HG03520 (cell line): ENCODE results near the gene RMP24.
"Not testable (repeated sequence)": the region's sequence is repeated elsewhere in the genome, so short reads cannot be mapped to it uniquely, and the experiment has no call there.

ENCODE experiments used
- ATAC-seq: cut with Tn5 transposase; IDR thresholded peaks from one replicate; pipeline ENCODE4 v1.9.1; 2021; ENCODE audit warnings: mild to moderate bottlenecking, moderate library complexity; ENCODE audit not compliant: unreplicated experiment

RMP24 gene

DNA sequence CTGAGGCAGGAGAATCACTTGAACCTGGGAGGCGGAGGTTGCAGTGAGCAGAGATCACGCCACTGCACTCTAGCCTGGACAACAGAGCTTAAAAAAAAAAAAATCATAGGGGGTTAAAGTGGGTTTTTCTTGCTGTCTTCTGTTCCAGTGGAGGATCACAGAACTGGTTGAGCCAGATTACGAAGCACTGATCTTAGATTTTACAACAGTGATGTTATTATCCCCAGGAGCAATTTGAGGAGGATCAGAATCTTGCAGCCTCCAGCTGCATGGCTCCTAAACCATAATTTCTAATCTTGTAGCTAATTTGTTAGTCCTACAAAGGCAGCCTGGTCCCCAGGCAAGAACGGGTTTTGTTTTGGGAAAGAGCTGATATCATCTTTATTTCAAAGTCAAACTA is 4.6 kb upstream of the RMP24 start:
- not testable (repeated sequence) for ATAC-seq

GRCh38 chr18:35968278-35968880 is 4.1 kb upstream of the RMP24 start:
- ATAC-seq, result no peak

- no peak for ATAC-seq
These were observed 2.8 kb upstream of the RMP24 start for GRCh38 chr18:35969676-35970075.

DNA sequence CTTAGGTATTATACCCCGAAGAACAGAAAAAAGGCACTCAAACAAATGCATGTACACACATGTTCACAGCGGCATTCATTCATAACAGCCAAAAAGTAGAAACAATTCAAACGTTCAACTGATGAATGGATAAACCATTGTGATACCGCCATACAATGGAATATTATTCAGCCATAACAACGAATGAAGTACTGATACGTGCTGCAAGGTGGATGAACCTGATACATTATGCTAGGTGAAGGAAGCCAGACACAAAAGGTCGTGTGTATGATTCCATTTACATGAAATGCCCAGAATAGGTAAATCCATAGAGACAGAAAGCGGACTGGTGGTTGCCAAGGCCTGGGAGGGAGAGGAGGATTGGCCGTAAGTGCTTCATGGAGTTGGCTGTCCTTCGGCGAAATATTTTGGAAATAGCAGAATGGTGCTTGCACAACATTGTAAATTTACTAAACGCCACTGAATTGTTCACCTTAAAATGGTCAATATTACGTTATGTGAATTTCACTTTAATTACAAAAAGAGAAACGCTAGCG is 750 bp upstream of the RMP24 start:
- ATAC-seq, result no peak

GRCh38 chr18:35973650-35974049 is 1.2 kb downstream of the RMP24 start:
- no peak for ATAC-seq

DNA sequence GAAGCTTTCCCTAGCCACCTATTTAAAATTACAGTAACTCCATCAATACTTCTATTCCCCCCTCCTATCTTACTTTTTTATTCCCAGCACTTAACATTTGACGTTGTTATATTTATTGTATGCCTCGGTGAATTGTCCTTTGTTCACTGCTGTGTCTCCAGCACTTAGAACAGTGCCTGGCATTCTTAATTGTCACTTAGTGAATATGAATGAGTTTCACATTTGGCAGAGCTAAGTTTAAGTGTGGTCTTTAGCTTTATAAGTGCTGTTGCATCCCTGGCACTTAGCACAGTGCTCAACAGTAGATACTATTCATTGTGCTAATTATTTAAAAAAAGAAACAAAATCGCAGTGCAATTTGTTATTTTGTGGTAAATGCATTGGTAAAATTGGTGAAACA is 1.7 kb downstream of the RMP24 start:
- ATAC-seq, result no peak

- no peak for ATAC-seq
These were observed 6.6 kb downstream of the RMP24 start for GRCh38 chr18:35979112-35979511.

GRCh38 chr18:35982409-35983114 is 10.1 kb downstream of the RMP24 start:
- ATAC-seq, result no peak

DNA sequence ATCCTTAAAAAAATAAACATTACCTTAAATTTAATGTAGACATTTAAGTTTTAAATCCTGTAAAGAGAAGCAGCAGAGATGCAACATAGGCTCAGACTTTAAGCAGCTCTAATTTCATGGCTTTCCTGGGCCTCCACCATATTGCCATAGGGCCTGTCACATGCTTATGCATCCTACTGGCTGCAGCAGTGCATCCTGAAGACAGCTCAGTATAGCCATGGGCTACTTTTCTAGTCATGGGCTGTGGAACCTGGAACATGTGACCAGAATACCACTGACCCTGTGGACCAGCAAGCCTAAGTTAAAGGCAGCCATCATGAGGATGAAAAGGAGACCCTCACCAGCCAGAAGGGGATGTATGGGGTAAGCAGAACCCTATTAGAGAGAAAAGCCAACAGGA is 10.7 kb downstream of the RMP24 start:
- no peak for ATAC-seq

DNA sequence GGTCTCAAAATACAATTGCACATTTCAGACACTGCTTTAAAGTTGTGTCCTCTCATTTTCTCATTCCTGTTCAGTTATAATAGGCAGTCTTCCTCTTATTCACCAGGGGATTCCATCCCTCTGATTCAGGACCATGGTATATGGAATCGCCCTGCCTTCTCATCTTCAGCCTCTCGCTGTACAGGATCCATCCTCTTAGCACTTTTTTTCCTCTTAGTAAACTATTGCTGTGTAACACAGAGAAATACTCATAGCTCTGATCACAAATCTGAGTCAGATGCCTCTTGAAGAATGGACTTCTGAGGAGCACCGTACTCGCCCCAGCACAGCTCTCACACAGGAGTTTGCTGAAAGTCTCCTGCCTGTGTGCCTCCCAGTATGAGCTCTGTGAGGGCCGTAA is 11.3 kb downstream of the RMP24 start:
- no peak for ATAC-seq

GRCh38 chr18:35991696-35992095 is 19.2 kb downstream of the RMP24 start:
- no peak for ATAC-seq

DNA sequence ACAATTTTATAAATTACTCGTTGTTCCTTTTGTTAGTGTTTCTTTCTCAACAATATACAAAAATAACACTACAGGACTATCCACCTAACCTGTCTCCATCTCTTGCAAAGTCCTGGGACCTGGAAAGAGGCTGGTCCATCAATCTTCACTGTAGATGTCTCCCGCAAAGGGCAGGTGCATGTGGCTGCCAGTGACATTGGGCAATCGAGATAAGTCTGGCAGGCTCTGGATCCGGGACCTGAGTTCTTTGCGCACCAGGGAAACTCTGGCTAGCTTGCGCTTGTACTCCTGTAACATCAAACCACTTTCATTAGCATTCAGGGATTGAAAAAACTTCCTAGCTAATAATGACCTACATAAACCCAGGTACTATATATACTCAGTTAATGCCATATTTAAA is 20.5 kb downstream of the RMP24 start:
- ATAC-seq, result no peak

GRCh38 chr18:35998967-35999366 is 26.5 kb downstream of the RMP24 start:
- no peak for ATAC-seq

GRCh38 chr18:35999925-36000324 is 27.4 kb downstream of the RMP24 start:
- no peak for ATAC-seq

GRCh38 chr18:36006997-36007396 is 34.5 kb downstream of the RMP24 start:
- ATAC-seq, result no peak

DNA sequence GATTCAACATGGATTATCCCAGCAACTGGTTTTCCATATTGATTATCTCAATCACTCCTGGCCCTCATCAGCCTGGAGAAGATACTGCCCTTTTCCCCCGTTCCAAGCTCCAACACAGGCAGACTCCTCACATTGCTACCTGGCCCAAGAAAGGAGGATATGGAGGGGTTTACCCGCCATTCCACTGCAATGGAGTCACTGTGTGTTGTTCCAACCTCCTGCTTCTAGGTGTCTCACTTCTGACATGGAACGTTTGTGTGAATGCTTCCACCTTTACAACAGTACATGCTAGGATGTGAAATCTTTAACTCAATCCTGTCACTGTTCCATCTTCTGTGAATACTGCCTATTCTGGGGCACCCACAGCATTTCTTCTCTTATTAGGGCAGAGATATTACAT is 36.7 kb downstream of the RMP24 start:
- no peak for ATAC-seq

- no peak for ATAC-seq
These were observed 40.4 kb downstream of the RMP24 start for GRCh38 chr18:36012891-36013290.

DNA sequence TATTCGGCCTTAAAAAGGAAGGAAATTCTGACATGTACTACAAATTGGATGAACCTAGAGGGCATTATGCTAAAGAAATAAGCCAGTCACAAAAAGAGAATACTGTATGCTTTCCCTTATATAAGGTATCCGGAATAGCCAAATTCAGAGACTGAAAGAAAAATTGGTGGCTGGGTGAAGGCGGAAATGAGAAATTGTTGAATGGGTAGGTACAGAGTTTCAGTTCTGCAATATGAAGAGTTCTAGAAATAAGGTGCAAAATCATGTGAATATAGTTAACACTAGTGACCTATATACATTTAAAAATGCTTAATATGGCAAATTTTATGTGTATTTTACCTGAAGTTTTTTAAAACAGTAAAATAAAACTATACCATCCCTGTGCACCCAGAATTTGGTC is 43.1 kb downstream of the RMP24 start:
- peak; percentile 86 for ATAC-seq

DNA sequence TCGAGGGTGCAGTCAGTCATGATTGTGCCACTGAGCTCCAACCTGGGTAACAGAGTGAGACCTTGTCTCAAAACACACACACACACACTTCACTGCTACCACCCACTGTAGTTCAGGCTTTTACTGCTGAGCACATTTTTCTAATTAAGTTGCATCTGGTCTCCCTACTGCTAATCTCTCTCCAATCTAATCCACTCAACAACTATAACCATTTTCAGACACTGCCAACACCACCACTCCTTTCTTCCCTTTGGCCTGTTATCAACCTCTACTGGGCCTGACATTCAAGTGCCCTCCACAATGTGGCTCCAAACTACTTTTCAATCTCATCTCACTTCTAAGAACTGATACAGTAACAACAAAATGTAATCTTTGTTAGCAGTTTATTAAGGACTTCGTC is 44.8 kb downstream of the RMP24 start:
- ATAC-seq, result no peak

GRCh38 chr18:36020174-36020711 is 47.8 kb downstream of the RMP24 start:
- ATAC-seq, result no peak

DNA sequence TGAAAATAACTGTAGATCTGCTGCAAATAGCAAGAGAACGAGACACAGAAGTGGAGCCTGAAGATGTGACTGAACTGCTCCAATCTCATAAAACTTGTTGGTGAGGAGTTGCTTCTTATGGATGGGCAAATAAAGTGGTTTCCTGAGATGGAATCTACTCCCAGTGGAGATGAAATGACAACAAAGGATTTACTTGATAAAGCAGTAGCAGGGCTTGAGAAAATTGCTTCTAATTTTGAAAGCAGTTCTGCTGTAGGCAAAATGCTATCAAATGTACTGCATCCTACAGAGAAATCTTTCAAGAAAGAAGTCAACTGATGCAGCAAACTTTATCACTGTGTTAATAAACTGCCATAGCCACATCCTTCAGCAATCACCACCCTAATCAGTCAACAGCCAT is 50.9 kb downstream of the RMP24 start:
- no peak for ATAC-seq

GRCh38 chr18:36024241-36024640 is 51.8 kb downstream of the RMP24 start:
- ATAC-seq, result not testable (repeated sequence)
